HG02571 (cell line): ENCODE data around the gene AMOTL2.

Experiments
- ATAC-seq: cut with Tn5 transposase; IDR thresholded peaks from one replicate; pipeline ENCODE4 v1.9.1; 2021; ENCODE audit warnings: mild to moderate bottlenecking, moderate library complexity; ENCODE audit not compliant: unreplicated experiment

Gene AMOTL2

GRCh38 chr3:134353831-134354611 is 20.2 kb downstream of the AMOTL2 start:
- no peak for ATAC-seq

- no peak for ATAC-seq
These were observed 20.9 kb downstream of the AMOTL2 start for GRCh38 chr3:134353171-134353825.

GRCh38 chr3:134352031-134352671 is 22.1 kb downstream of the AMOTL2 start:
- no peak for ATAC-seq

GRCh38 chr3:134351427-134351826 is 22.8 kb downstream of the AMOTL2 start:
- ATAC-seq, result no peak

- no peak for ATAC-seq
These were observed 23.4 kb downstream of the AMOTL2 start for GRCh38 chr3:134350861-134351311.

- ATAC-seq, result no peak
These were observed 24.0 kb downstream of the AMOTL2 start for GRCh38 chr3:134350266-134350665.

GRCh38 chr3:134348524-134348923 is 25.7 kb downstream of the AMOTL2 start:
- ATAC-seq, result no peak

- ATAC-seq, result no peak
These were observed 26.7 kb downstream of the AMOTL2 start for GRCh38 chr3:134347551-134347950.

- ATAC-seq, result no peak
These were observed 27.5 kb downstream of the AMOTL2 start for GRCh38 chr3:134346744-134347143.

- ATAC-seq, result no peak
These were observed 29.0 kb downstream of the AMOTL2 start for GRCh38 chr3:134345202-134345601.

GRCh38 chr3:134344560-134344959 is 29.7 kb downstream of the AMOTL2 start:
- no peak for ATAC-seq

- ATAC-seq, result no peak
These were observed 32.0 kb downstream of the AMOTL2 start for GRCh38 chr3:134342259-134342658.

GRCh38 chr3:134341389-134341788 is 32.9 kb downstream of the AMOTL2 start:
- ATAC-seq, result no peak

GRCh38 chr3:134340982-134341365 is 33.3 kb downstream of the AMOTL2 start:
- ATAC-seq, result no peak

GRCh38 chr3:134340362-134340981 is 33.8 kb downstream of the AMOTL2 start:
- no peak for ATAC-seq

- no peak for ATAC-seq
These were observed 34.3 kb downstream of the AMOTL2 start for GRCh38 chr3:134339913-134340312.

GRCh38 chr3:134339331-134339730 is 34.9 kb downstream of the AMOTL2 start:
- ATAC-seq, result no peak

- no peak for ATAC-seq
These were observed 35.6 kb downstream of the AMOTL2 start for GRCh38 chr3:134338516-134339261.

- no peak for ATAC-seq
These were observed 36.1 kb downstream of the AMOTL2 start for GRCh38 chr3:134338201-134338512.

- no peak for ATAC-seq
These were observed 36.6 kb downstream of the AMOTL2 start for GRCh38 chr3:134337511-134338200.
